ENCODE measurements around the gene PPP1R9B. TPM values are rescaled to one million over a fixed set of nuclear protein-coding genes. Genes with fewer than 3 reads are reported as not detected.

PPP1R9B gene
- total and polyA plus RNA-seq, 5 donors from 2014 or later: 0.41 to 85.4 (median 0.45) TPM

DNA sequence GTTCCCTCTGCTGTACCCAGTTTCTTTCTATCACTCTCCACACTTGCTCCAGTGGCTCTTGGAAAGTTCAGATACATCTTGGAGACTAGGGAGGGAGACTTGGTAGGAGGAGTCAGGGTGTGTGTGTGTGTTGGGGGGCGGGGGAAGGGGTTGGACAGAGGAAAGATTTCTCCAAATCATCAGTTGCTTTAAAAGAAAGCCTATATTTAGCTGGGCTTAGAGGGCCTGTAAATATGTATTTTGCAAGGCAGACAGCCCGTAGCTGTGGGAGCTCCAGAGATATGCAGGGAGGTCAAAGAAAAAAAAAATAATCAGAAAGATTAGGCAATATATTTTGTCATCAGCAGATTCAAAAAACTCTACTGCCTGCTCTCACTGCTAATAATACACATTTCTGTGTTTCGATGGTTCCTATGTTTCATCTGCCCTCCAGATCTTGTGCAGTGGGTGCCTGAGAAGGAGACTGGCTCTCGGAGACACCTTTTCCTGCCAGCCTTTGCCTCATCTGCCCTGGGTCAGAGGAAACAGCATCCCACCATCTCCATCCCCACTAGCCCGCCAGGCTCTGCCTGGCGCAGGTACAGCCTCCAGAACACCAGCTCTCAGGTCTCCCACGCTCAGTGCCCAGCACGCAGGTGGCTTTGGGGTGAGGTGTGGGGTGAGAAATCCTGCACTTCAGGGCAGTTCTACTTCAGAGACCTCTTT lies 4.8 kb upstream of the PPP1R9B start:
- Histone ChIP-seq H3K9me3 (ENCODE audit: control insufficient read depth in 2 of 2, low read length in 2 of 2) (no peaks in the 10 kb centered on the region), H3K27me3 (ENCODE audit: control insufficient read depth, insufficient read depth, low read length) (no peaks in the 10 kb centered on the region), H3K27ac (ENCODE audit: insufficient read depth, low read length, poor library complexity, severe bottlenecking) (no peak overlapping the region), H3K4me1 (ENCODE audit: control insufficient read depth, insufficient read depth, low read length, poor library complexity, severe bottlenecking) (peaks cover 21% of the 10 kb centered on the region), H3K36me3 (ENCODE audit: control insufficient read depth, insufficient read depth, low read length) (no peaks in the 10 kb centered on the region), H3K4me3 (ENCODE audit: low read depth, low read length) (no peak overlapping the region)
- Mint-ChIP-seq H3K36me3 (no peaks in the 10 kb centered on the region), H3K9me3 (peaks cover 0 to 1% (median 0%) of the 10 kb centered on the region in 7 donors), H3K27me3 (peaks cover 5% of the 10 kb centered on the region), H3K4me3 (peak overlapping the region in 1 of 4 donors; percentile 76), H3K4me1 (peaks cover 5 to 39% (median 20%) of the 10 kb centered on the region in 4 donors), H3K27ac (no peak overlapping the region)
- DNase-seq (no peak), ATAC-seq (ENCODE audit: low read depth in 2 of 2) (no peak)

DNA sequence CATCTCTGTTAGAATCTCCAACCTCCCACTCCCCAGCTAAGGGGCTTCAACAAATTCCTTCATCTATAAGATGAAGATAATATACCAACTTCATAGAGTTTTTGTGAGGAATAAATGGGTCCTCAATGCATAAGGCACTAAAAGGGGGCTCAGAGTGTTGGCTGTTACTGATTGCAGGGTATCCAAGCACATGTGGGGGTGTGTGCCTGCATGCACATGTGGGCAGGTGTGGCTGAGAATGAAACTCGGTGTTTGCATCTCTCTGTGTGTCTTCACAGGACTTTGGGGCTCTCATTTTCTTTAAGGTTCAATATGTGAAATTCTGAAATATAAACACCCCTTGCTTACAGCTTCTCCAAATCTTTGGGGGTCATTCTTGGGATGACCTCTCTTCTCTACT lies 4.1 kb upstream of the PPP1R9B start:
- Mint-ChIP-seq H3K36me3 (no peaks in the 10 kb centered on the region), H3K4me3 (peak overlapping the region in 1 of 4 donors; percentile 76), H3K9me3 (peaks cover 0 to 1% (median 0%) of the 10 kb centered on the region in 7 donors), H3K4me1 (peaks cover 5 to 39% (median 17%) of the 10 kb centered on the region in 4 donors), H3K27ac (peak overlapping the region in 1 of 3 donors; percentile 63), H3K27me3 (peaks cover 3% of the 10 kb centered on the region)
- no peaks in the 10 kb centered on the region for H3K27me3 ChIP-seq (ENCODE audit: control insufficient read depth, insufficient read depth, low read length)
- H3K36me3 ChIP-seq (ENCODE audit: control insufficient read depth, insufficient read depth, low read length): no peaks in the 10 kb centered on the region
- DNase-seq (no peak), ATAC-seq (ENCODE audit: low read depth in 2 of 2) (no peak)
- H3K9me3 ChIP-seq (ENCODE audit: control insufficient read depth in 2 of 2, low read length in 2 of 2): no peaks in the 10 kb centered on the region
- no peak overlapping the region for H3K4me3 ChIP-seq (ENCODE audit: low read depth, low read length)
- H3K4me1 ChIP-seq (ENCODE audit: control insufficient read depth, insufficient read depth, low read length, poor library complexity, severe bottlenecking): peaks cover 21% of the 10 kb centered on the region
- H3K27ac ChIP-seq (ENCODE audit: insufficient read depth, low read length, poor library complexity, severe bottlenecking): no peak overlapping the region

- no peaks in the 10 kb centered on the region for H3K36me3 Mint-ChIP-seq
- ATAC-seq (ENCODE audit: low read depth in 2 of 2) (no peak), DNase-seq (no peak)
- H3K27ac Mint-ChIP-seq: peak overlapping the region in 2 of 3 donors; percentile 9 to 59
- no peaks in the 10 kb centered on the region for H3K36me3 ChIP-seq (ENCODE audit: control insufficient read depth, insufficient read depth, low read length)
- peaks cover 21% of the 10 kb centered on the region for H3K4me1 ChIP-seq (ENCODE audit: control insufficient read depth, insufficient read depth, low read length, poor library complexity, severe bottlenecking)
- no peaks in the 10 kb centered on the region for H3K9me3 ChIP-seq (ENCODE audit: control insufficient read depth in 2 of 2, low read length in 2 of 2)
- H3K4me3 ChIP-seq (ENCODE audit: low read depth, low read length): no peak overlapping the region
- peak overlapping the region in 1 of 4 donors; percentile 96 for H3K4me3 Mint-ChIP-seq
- H3K9me3 Mint-ChIP-seq: peaks cover 0 to 1% (median 0%) of the 10 kb centered on the region in 7 donors
- peaks cover 5 to 41% (median 16%) of the 10 kb centered on the region in 4 donors for H3K4me1 Mint-ChIP-seq
- H3K27me3 ChIP-seq (ENCODE audit: control insufficient read depth, insufficient read depth, low read length): no peaks in the 10 kb centered on the region
- no peak overlapping the region for H3K27ac ChIP-seq (ENCODE audit: insufficient read depth, low read length, poor library complexity, severe bottlenecking)
- no peaks in the 10 kb centered on the region for H3K27me3 Mint-ChIP-seq
Measured at GRCh38 chr17:50153650-50154575, 3.4 kb upstream of the PPP1R9B start.

- H3K4me1 Mint-ChIP-seq: peaks cover under 1 to 40% (median 11%) of the 10 kb centered on the region in 4 donors
- no peaks in the 10 kb centered on the region for H3K9me3 Mint-ChIP-seq
- H3K36me3 Mint-ChIP-seq: no peaks in the 10 kb centered on the region
- Histone ChIP-seq H3K4me3 (ENCODE audit: low read depth, low read length) (no peak overlapping the region), H3K27me3 (ENCODE audit: control insufficient read depth, insufficient read depth, low read length) (no peaks in the 10 kb centered on the region), H3K27ac (ENCODE audit: insufficient read depth, low read length, poor library complexity, severe bottlenecking) (peak overlapping the region; percentile 19), H3K9me3 (ENCODE audit: control insufficient read depth in 2 of 2, low read length in 2 of 2) (no peaks in the 10 kb centered on the region), H3K36me3 (ENCODE audit: control insufficient read depth, insufficient read depth, low read length) (no peaks in the 10 kb centered on the region), H3K4me1 (ENCODE audit: control insufficient read depth, insufficient read depth, low read length, poor library complexity, severe bottlenecking) (peaks cover 27% of the 10 kb centered on the region)
- DNase-seq: no peak
- peak overlapping the region in 2 of 4 donors; percentile 51 to 96 for H3K4me3 Mint-ChIP-seq
- ATAC-seq (ENCODE audit: low read depth in 2 of 2): no peak
- H3K27me3 Mint-ChIP-seq: no peaks in the 10 kb centered on the region
- peak overlapping the region in 2 of 3 donors; percentile 77 for H3K27ac Mint-ChIP-seq
Measured at GRCh38 chr17:50152736-50153135, 2.3 kb upstream of the PPP1R9B start.

DNA sequence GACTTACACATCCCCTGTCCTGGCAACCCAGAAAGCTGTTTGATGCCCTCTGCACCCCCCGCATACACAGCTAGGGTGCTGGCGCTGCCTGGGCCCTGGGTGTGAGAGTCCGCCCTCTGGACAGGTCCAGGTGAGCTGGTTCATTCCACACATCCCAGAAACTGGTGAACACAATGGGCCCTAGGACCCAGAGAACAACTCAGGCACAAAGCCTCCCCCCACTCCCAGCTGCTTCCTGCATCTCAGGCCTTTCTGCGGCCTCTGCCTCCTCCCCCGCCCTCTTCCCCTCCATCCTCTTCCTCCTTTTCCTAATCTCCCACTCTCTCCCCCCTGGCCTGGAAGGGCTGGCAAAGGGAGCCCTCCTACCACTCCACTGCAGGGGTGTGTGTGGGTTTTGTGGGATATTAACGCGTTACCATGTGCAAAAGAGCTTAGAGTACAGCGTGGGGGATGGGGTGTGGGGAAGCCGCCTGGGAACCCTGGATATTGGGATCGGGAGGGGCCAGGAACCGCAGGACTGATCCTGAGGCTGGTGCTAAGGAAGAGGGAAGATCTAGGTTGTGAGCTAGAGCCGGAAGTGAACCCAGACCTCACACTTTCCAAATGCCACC lies 1.6 kb upstream of the PPP1R9B start:
- Mint-ChIP-seq H3K36me3 (no peaks in the 10 kb centered on the region), H3K4me1 (peaks cover 0 to 41% (median 15%) of the 10 kb centered on the region in 4 donors), H3K27me3 (no peaks in the 10 kb centered on the region), H3K27ac (peak overlapping the region; percentile 77 to 96 (median 77)), H3K9me3 (peaks cover 0 to 2% (median 0%) of the 10 kb centered on the region in 7 donors), H3K4me3 (peak overlapping the region; percentile 87 to 96 (median 90))
- Histone ChIP-seq H3K27me3 (ENCODE audit: control insufficient read depth, insufficient read depth, low read length) (no peaks in the 10 kb centered on the region), H3K4me3 (ENCODE audit: low read depth, low read length) (peak overlapping the region; percentile 79), H3K27ac (ENCODE audit: insufficient read depth, low read length, poor library complexity, severe bottlenecking) (peak overlapping the region; percentile 84), H3K4me1 (ENCODE audit: control insufficient read depth, insufficient read depth, low read length, poor library complexity, severe bottlenecking) (peaks cover 34% of the 10 kb centered on the region), H3K9me3 (ENCODE audit: control insufficient read depth in 2 of 2, low read length in 2 of 2) (no peaks in the 10 kb centered on the region), H3K36me3 (ENCODE audit: control insufficient read depth, insufficient read depth, low read length) (no peaks in the 10 kb centered on the region)
- DNase-seq (peak; percentile 25 to 75 (median 59)), ATAC-seq (ENCODE audit: low read depth in 2 of 2) (peak; percentile 20 to 28)

DNA sequence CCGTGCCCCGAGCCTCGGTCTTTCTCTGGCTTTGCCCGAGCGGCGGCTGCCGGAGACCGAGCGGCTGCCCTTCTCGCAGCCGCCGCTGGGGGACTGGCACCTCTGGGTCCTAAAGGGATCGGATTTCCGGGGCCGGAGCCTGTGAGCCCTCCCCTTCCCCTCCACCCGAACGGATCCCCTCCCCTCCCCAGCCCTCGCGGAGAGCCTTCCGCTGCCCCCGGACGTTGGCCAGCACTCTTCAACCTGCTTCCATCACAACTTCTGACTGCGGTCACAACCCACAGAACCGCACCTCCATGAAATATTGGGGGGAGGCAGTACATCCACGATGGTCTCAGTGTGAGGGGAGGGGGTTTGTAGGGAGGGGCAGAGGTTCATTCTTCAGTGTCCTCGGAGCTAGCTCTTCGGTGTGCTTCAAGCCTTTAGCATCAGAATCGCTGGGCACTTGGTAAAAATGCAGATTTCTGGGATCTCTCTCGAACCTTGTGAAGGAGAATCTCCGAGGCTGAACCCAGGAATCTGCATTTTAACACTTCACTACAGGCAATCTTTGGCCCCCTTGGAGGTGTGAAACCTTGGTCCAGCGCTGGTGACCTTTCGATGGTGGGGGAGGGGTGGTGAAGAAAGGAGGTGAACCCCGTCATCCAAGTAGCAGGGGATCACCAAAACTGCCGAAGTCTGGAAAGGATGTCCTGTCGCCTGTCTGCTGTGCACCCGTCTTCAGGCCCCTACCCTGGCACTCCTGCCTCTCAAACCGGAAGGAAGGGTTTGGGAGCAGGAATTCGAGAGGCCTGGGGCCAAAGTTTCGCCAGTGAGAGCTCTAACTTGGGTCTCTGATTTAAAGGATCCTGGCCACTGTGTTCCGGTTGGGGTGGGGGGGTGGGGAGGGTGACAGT lies 812 bp upstream of the PPP1R9B start:
- DNase-seq: peak; percentile 82 to 93 (median 82)
- Mint-ChIP-seq H3K4me3 (peak overlapping the region; percentile 87 to 96 (median 90)), H3K9me3 (peaks cover 0 to 2% (median 0%) of the 10 kb centered on the region in 7 donors), H3K27me3 (no peaks in the 10 kb centered on the region), H3K4me1 (peaks cover 0 to 49% (median 21%) of the 10 kb centered on the region in 4 donors), H3K36me3 (no peaks in the 10 kb centered on the region), H3K27ac (peak overlapping the region; percentile 77 to 94 (median 84))
- peak; percentile 70 to 75 for ATAC-seq (ENCODE audit: low read depth in 2 of 2)
- H3K27ac ChIP-seq (ENCODE audit: insufficient read depth, low read length, poor library complexity, severe bottlenecking): peak overlapping the region; percentile 84
- H3K27me3 ChIP-seq (ENCODE audit: control insufficient read depth, insufficient read depth, low read length): no peaks in the 10 kb centered on the region
- no peaks in the 10 kb centered on the region for H3K36me3 ChIP-seq (ENCODE audit: control insufficient read depth, insufficient read depth, low read length)
- peak overlapping the region; percentile 79 for H3K4me3 ChIP-seq (ENCODE audit: low read depth, low read length)
- peaks cover 41% of the 10 kb centered on the region for H3K4me1 ChIP-seq (ENCODE audit: control insufficient read depth, insufficient read depth, low read length, poor library complexity, severe bottlenecking)
- H3K9me3 ChIP-seq (ENCODE audit: control insufficient read depth in 2 of 2, low read length in 2 of 2): no peaks in the 10 kb centered on the region
